Tibial nerve (tissue), 4 donors: ENCODE data around the gene POM121C.
"Not testable (repeated sequence)": the region's sequence is repeated elsewhere in the genome, so short reads cannot be mapped to it uniquely, and the experiment has no call there.

Source experiments
- CTCF ChIP-seq, 5 experiments: fragments of 200-600 bp in 3 of 5; fragments of 450-650 bp in 2 of 5; sonication (generic) in 3 of 5; IDR thresholded peaks; one replicate each; pipeline ENCODE4 v1.5.1; 2016 to 2019; ENCODE audit warnings: antibody characterized with exemption in 5 of 5, mild to moderate bottlenecking in 3 of 5, moderate library complexity in 2 of 5
- EP300 ChIP-seq, 2 donors: sonication (generic); formaldehyde crosslinking; IDR thresholded peaks; one replicate each; pipeline ENCODE4 v1.6.1; 2017; ENCODE audit warnings: antibody characterized with exemption in 2 of 2, mild to moderate bottlenecking in 1 of 2
- POLR2A ChIP-seq, 2 donors: fragments of 450-650 bp; IDR thresholded peaks; one replicate each; pipeline ENCODE4 v1.6.1; 2017; ENCODE audit warnings: antibody characterized with exemption in 2 of 2, mild to moderate bottlenecking in 2 of 2, moderate library complexity in 2 of 2

GRCh38 chr7:75521727-75522126 is 35.6 kb upstream of the POM121C start:
- TF ChIP-seq CTCF, POLR2A, EP300 (IDR thresholded peaks at IDR 0.05): not testable (repeated sequence)
